SHP77 treated with DMSO at 0.1 percent for 48 hours (cell line): ENCODE data around the gene PTPN22.
"Not testable (repeated sequence)": the region's sequence is repeated elsewhere in the genome, so short reads cannot be mapped to it uniquely, and the experiment has no call there.

Experiments used
- DNase-seq: peaks from one replicate; lab custom pipeline; 2025; lab: John Stamatoyannopoulos, UW

The PTPN22 gene

DNA sequence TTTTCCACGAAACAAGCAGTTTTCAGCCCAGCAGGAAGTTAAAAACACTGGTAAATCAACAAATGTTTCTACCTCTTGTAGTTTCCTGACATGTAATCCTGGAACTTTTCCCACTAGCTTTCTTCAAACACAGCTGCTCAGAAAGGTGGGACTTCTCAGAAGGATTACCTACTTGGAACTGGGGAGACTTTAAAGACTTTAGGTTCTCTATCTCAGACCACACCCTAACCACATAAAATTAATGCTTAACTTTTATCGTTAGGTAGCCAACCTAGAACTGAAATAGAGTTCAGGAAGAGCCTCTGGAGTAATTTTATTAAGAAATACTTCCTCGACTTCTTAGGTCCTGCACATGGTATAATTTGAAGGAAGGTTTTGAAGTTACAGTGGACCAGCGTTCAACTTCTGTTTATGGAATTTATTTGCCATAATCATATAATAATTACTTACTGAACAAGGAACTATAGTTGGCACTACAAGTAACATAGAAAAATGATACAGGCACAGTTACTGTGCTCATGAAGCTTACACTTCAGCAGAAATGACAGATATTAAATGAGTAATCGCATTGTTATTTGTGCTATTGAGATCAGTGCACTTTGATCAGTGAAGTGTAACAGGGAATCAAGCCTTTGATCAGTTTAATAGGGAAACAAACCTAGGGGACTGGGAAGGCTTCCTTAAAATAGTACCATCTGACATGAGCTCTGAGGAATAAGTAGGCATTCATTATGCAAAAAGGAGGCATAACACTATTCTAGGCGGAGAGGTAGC lies 16.1 kb upstream of the PTPN22 start, which contains the start of gene BCL2L15:
TSS of gene BCL2L15 (minus strand) at position 180 of the 774 bp plus-strand sequence. CDS start 206 bp downstream, outside the sequence.
- no peak for DNase-seq

DNA sequence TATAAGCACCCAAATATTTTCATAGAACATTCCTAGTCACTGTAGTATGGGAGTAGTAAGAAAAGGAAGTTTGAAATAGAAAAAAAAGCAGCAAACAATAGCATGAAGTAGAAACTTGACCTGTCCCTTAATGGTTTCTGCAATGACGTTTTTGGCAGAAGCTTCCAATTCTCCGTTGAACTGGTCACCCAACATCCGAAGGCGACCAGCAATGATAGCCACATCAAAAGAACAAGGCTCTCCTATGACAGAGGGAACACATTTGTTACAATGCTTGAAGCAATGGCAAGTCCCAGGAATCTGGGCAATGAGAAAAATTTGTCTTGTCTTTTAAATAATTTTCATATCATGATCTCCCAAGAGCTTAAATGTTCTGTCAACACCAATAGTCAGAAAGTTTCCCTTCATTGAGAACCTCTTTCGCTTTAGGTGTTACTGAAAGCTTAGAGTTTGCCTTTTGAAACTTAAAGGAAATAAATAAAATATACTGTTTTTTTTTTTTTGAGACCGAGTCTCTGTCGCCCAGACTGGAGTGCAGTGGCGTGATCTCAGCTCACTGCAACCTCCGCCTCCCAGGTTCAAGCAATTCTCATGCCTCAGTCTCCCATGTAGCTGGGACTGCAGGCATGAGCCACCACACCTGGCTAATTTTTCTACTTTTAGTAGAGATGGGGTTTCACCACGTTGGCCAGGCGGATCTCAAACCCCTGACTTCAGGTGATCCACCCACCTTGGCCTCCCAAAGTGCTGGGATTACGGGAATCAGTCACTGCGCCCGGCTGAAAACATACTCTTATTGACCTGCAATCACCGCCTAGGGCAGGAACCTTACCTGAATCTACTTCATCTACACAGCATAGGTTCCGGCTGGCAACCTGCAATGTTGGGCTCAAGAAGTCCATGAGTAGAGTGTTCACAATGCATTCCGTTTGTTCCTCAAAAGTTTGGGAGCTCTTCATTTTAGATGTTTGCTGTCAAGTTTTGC lies 15.2 kb upstream of the PTPN22 start:
- DNase-seq = no peak

GRCh38 chr1:113881661-113882060 lies 10.1 kb upstream of the PTPN22 start:
- no peak for DNase-seq

DNA sequence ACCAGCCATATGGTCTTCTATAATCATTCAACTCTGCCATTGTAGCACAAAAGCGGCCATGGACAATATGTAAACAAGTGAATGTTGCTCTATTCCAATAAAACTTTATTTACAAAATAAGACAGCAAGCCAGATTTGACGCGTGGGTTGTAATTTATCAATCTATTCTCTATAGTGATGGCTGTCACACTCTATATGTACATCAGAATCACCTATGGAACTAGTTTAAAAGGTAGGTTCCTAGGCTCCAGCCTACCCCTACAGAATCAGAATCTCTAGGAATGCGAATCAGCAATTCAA lies 8.2 kb upstream of the PTPN22 start:
- DNase-seq = no peak

DNA sequence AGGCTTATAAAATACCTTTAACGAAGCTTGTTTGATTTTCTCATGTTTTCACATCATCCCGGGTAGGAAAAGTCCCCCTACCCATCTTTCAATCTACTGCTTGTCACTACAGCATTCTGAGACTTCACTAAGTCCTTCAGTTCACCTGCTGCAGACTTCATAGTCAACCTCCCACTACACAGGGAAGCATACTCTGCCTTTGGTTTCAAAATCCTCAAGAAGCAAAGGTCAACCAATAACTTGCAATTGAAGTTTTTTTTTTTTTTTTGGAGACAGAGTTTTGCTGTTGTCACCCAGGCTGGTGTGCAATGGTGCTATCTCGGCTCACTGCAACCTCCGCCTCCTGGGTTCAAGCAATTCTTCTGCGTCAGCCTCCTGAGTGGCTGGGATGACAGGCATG lies 4.7 kb upstream of the PTPN22 start:
- no peak for DNase-seq

DNA sequence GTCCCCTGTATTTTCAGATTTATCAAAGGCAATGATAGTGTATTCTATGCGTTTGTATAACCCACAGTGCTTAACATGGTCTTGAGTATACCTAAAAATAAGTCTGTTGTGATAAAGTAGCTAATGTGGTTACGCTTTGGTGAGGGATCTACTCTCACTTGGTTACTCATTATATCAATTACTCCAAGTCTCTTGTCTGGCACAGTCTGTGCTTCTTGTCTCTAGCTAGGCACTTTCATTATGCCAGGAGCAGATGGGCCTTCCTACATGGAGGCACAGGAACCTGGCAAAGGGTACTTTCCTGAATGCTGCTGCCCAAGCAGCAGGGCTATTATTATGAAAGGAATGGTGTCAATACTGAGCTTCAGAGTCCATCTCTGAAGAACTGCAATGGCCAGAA lies 4.2 kb upstream of the PTPN22 start:
- no peak for DNase-seq

- no peak for DNase-seq
These were observed 2.7 kb upstream of the PTPN22 start for GRCh38 chr1:113874012-113874879.

DNA sequence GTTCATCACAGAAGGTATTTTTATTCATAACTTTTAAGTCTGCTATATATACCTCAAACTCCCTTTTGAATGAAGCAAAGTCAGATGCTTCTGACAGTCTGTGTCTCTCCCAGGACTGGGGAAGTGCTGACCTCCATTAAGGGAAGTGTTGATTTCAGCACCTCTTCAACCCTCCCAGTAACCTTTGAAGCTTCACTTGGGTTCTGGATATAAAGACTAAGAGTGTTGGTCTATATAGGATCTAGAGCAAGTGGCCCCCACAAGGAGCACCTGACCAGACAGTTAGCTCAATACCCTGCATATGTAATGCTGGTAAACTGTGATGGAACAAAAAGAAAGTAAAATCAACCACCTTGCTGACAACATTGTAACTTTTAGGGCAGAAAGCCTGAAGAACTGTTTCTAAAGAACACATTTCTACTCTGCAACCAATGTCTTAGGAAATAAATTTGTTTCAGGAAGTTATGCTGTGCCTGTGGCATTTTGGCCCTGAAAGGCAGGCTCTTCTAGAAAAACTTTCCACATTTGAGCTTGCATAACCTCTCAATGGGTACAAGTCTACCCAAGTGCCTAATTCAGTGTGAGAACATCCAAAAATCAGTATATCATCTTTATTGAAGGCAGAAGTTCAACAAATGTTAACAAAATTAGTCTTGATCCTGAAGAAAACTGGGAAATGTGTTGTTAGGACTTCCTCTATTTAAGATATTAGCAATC lies 865 bp upstream of the PTPN22 start:
- no peak for DNase-seq

DNA sequence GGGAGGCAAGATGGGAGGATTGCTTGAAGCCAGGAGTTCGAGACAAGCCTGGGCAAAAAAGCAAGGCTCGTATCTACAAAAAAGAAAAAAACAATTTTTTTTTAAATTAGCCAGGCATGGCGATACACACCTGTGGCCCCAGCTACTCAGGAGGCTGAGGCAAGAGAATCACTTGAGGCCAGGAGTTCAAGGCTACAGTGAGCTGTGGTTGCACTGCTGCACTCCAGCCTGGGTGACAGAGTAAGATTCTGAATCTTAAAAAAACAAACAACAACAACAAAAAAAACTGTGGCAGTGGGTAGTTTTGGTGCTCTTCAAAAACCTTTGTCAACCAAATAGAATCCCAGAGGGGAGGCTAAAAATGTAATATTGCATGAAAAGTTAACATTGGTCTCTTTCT lies 734 bp downstream of the PTPN22 start:
- DNase-seq = no peak

DNA sequence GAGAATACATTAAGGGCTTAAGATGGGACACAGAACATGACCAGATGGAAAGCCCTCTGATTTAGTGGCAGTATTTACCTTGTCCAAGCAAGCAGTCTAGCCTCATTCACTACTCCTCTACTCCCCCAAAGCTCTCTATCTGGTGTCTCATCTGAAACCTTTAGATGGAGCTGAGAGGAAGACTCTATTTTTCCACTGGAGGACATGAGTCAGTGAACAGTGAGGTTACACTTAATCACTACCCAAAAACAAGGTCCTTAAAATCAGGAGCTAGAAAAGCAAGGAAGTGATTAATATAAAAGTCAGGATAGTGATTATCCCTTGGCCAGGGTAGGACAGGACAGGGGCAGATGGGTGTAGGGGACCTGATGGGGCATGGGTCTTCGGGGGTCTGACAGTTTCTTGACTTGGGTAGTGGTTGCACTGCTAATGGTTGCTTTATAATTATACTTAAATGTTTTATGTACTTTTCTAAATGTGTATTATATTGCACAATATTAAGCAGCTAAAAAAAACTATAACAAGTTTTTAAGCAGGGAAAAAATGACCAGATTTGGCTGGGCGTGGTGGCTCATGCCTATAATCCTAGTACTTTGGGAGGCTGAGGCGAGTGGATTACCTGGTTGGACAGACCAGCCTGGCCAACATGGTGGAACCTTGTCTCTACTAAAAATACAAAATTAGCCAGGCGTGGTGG lies 3.0 kb downstream of the PTPN22 start:
- DNase-seq = no peak

- no peak for DNase-seq
These were observed 9.9 kb downstream of the PTPN22 start for GRCh38 chr1:113861641-113862040.

DNA sequence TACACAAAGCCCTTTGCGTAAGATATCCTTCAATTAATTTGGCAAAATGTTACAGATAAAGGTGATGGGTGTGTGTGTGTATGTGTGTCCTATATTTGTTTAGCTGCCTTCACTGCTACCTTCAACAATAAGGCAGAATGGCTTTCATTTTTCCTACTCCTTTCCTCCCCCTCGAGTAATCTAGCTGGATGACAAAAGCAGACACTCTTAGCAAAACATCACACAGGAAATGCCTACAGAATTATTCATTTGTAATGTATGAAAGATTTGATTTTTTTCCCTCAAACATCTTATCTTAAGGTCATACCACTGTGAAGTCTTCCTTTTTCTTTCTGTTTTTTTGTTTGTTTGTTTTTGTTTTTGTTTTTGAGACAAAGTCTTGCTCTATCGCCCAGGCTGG lies 10.6 kb downstream of the PTPN22 start:
- no peak for DNase-seq

GRCh38 chr1:113859478-113860175 lies 11.9 kb downstream of the PTPN22 start:
- no peak for DNase-seq

DNA sequence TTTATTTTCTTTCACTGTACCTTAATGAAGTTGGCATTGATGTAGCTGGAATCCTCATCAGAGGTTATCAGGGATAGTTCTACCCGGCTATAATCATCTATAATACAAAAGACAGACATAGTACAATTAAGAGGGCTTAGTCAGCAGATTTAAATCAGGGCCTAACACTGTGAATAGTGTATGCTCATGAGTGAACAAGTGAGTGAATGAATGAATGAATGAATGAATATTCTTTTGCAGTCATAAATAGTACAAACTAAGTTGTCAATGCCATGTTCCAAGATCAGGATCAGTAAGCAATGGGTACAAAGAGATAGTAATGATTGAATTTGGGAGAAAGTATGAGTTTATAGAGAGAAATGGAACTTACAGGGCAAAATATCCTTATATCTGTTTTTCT lies 12.5 kb downstream of the PTPN22 start:
- DNase-seq = no peak

DNA sequence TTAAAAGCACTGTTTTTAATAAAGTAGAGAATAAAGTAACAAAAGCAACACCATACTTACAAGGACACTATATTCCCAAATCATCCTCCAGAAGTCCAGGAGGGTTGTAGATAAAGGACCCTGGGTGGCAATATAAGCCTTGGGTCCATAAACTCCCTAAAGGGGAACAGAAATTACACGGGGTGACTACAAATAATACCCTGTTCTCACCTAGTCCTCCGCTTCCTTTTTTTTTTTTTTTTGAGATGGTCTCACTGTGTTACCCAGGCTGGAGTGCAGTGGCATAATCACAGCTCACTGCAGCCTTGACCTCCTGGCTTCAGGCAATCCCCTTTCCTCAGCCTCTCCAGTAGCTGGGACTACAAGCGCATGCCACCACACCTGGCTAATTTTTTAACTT lies 13.1 kb downstream of the PTPN22 start:
- no peak for DNase-seq

- DNase-seq = no peak
These were observed 13.7 kb downstream of the PTPN22 start for GRCh38 chr1:113857776-113858175.

DNA sequence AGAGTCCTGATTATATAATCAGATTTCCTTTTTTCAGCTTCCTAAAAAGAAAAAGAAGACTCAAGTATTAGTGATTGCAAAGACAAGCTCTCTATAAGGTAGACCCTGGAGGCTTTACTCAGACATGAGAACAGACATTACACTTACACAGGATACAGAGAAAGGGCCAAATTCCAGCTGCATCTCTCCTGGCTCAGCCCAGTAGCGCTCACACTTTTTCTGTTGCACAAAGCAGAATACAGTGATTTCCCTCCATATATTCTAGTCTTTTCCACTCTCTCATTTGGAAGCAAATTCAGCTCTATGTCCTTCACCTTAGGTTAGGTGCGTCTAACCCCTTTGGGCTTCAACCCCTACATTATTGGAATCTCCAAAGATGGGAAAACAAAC lies 15.1 kb downstream of the PTPN22 start:
- DNase-seq = no peak

DNA sequence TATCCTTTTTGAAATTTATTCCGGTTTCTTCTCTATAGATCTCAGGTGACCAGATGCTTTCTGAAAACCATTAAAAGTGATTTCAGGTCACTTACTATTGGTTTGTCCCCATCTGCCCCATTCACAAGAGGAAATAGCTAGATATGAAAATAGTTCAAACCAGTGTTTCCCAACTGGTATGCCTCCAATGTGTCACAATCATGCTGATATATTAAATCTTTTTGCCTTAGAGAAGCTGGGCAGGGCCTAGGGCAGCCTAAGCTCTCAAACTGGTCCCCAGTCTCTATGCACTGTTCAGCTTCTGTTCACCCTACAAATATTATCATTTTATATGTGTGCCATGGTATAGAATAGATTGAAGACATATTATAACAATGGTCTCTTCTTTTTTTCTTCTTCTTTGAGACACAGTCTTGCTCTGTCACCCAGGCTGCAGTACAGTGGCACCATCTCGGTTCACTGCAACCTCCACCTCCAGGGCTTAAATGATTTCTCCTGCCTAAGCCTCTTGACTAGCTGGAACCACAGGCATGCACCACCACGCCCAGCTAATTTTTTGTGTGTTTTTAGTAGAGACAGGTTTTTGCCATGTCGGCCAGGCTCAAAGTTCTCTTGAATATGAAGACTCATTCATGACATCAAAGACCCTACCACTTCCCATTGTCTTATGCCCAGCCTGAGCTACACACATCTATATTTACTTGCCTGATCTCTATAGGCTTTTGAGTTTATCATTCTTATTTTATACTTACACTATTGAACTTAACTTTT lies 15.7 kb downstream of the PTPN22 start:
- DNase-seq = no peak

DNA sequence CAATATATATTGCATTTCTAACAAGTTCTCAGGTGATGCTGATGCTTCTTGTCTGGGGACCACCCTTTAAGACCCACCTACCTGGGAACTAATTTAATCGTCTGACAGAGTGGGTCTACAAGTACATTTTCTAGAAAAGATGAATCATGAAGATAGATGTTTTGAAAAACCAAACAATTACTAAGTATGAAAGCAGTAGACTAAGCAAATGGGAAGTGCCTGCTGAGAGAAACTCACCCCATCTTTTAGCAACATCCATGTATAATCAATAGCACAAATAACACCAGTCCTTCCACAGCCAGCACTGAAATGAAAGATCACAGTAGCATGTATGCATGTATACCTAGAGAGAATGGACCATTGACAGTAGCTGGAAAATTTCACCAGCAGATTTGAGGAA lies 17.3 kb downstream of the PTPN22 start:
- no peak for DNase-seq

GRCh38 chr1:113852694-113853093 lies 18.8 kb downstream of the PTPN22 start:
- DNase-seq = not testable (repeated sequence)
